Activated T-cell treated with anti-CD3 and anti-CD28 coated beads, Interleukin-2, amount 50 U/mL, for 4 hours (primary cell): ENCODE measurements around the gene BSN. TPM values are rescaled to one million over a fixed set of nuclear protein-coding genes. Genes with fewer than 3 reads are reported as not detected.

Source experiments
- total RNA-seq, 3 donors: library from RNA; stranded (reverse); gene quantifications; one replicate each; pipeline ENCODE4 v1.2.1, GENCODE V29; 2021

Gene BSN
- total RNA-seq, 3 donors from 2014 or later: 0.30 to 0.86 (median 0.40) TPM

Other genes with a start within 250 kb of the BSN start
- gene USP4, start 214.4 kb upstream of the BSN start, total RNA-seq: 10 to 100 TPM; 60.1 to 71.3 (median 61.6) TPM
- gene GPX1, start 196.1 kb upstream of the BSN start, total RNA-seq: 100 to 1,000 TPM; 109 to 152 (median 132) TPM
- gene RHOA, start 142.5 kb upstream of the BSN start, total RNA-seq: 100 to 1,000 TPM; 390 to 408 (median 408) TPM
- gene TCTA, start 142.1 kb upstream of the BSN start, total RNA-seq: 10 to 100 TPM; 20.0 to 21.8 (median 20.1) TPM
- gene AMT, start 132.0 kb upstream of the BSN start, total RNA-seq: 1 to 10 TPM in 1 of 3 donors, under 1 TPM in 2; 0.50 to 1.1 (median 0.81) TPM
- gene NICN1, start 125.2 kb upstream of the BSN start, total RNA-seq: 1 to 10 TPM; 5.5 to 5.8 (median 5.8) TPM
- 10 to 100 TPM; 19.9 to 25.6 (median 25.4) TPM for gene DAG1, start 84.2 kb upstream of the BSN start, total RNA-seq
- 100 to 1,000 TPM; 129 to 183 (median 171) TPM for gene APEH, start 119.9 kb downstream of the BSN start, total RNA-seq
- 1 to 10 TPM; 4.1 to 5.7 (median 4.7) TPM for gene MST1, start 135.0 kb downstream of the BSN start, total RNA-seq
- 10 to 100 TPM; 34.0 to 41.4 (median 35.4) TPM for gene RNF123, start 135.1 kb downstream of the BSN start, total RNA-seq
- gene AMIGO3, start 165.2 kb downstream of the BSN start, total RNA-seq: under 1 TPM in 1 of 3 donors, not detected in 2; 0.11 TPM
- 10 to 100 TPM; 67.0 to 71.8 (median 67.4) TPM for gene GMPPB, start 169.5 kb downstream of the BSN start, total RNA-seq
- 10 to 100 TPM; 37.2 to 39.0 (median 38.2) TPM for gene IP6K1, start 232.1 kb downstream of the BSN start, total RNA-seq
- not detected for gene CDHR4, start 245.4 kb downstream of the BSN start, total RNA-seq
- 1 to 10 TPM; 1.4 to 1.8 (median 1.4) TPM for gene INKA1, start 248.8 kb downstream of the BSN start, total RNA-seq